Stomach (tissue), 9 donors: ENCODE results near the gene UGT1A10. TPM values are rescaled to one million over a fixed set of nuclear protein-coding genes. Genes with fewer than 3 reads are reported as not detected.
"Not testable (repeated sequence)": the region's sequence is repeated elsewhere in the genome, so short reads cannot be mapped to it uniquely, and the experiment has no call there.

Experiments used
- DNase-seq, 2 donors: peaks; one replicate each; pipeline versions ENCODE4 v3.0.0 to v3.0.0-alpha.2; 2013 to 2019
- H3K27ac ChIP-seq, 5 donors: fragments of 200-600 bp in 4 of 5; sonication (generic) in 4 of 5; one replicate each; pipeline ENCODE4 v1.5.1; 2013 to 2019; ENCODE audit warnings: mild to moderate bottlenecking in 1 of 5, moderate library complexity in 1 of 5
- H3K27me3 ChIP-seq, 3 donors: fragments of 200-600 bp; sonication (generic); one replicate each; pipeline ENCODE4 v1.5.1; 2017 to 2019; ENCODE audit warnings: mixed run types in 1 of 3
- H3K36me3 ChIP-seq, 4 donors: fragments of 200-600 bp; sonication (generic); 1 replicate in 3 of 4; 2 replicates in 1 of 4; pipeline ENCODE4 v1.5.1; 2016 to 2019
- H3K4me1 ChIP-seq, 4 donors: fragments of 200-600 bp; sonication (generic); one replicate each; pipeline ENCODE4 v1.5.1; 2016 to 2019
- H3K4me3 ChIP-seq, 4 donors: fragments of 200-600 bp; sonication (generic) in 3 of 4; one replicate each; pipeline ENCODE4 v1.5.1; 2016 to 2019; ENCODE audit warnings: mild to moderate bottlenecking in 1 of 4
- H3K9me3 ChIP-seq, 4 donors: fragments of 200-600 bp; sonication (generic); one replicate each; pipeline ENCODE4 v1.5.1; 2016 to 2019
- EP300 ChIP-seq: sonication (generic); formaldehyde crosslinking; IDR thresholded peaks from one replicate; pipeline ENCODE4 v1.6.1; 2017; ENCODE audit warnings: antibody characterized with exemption
- POLR2A ChIP-seq, 4 donors: fragments of 450-650 bp; IDR thresholded peaks; one replicate each; pipeline ENCODE4 v1.6.1; 2016; ENCODE audit warnings: antibody characterized with exemption in 4 of 4, control low read depth in 2 of 4, mild to moderate bottlenecking in 1 of 4, moderate library complexity in 1 of 4
- POLR2AphosphoS5 ChIP-seq, 3 donors: sonication (generic); formaldehyde crosslinking; IDR thresholded peaks; one replicate each; pipeline ENCODE4 v1.6.1; 2016; ENCODE audit warnings: antibody characterized with exemption in 3 of 3
- WGBS, 5 donors: extraction: QIAGEN DNeasy Blood & Tissue Kit in 3 of 5; methylation state at CpG; one replicate each; pipeline versions ENCODE4 v1.1.5 to v1.1.7; 2013 to 2018; 5-methylcytosine and 5-hydroxymethylcytosine counted together
- intact Hi-C: fragments of 100-400 bp; cut with DNase I; formaldehyde crosslinking; loops from one replicate; pipeline ENCODE4 v1.15.1; 2023; ENCODE audit warnings: low total_unique reads
- polyA plus RNA-seq, 3 donors: library from polyadenylated mRNA; stranded (reverse); fragments of 200-250 nt; gene quantifications; one replicate each; pipeline ENCODE4 v1.2.3, GENCODE V29; 2013
- total RNA-seq, 5 donors: library from RNA; depleted of rRNA; stranded (reverse); fragments of >200 nt; gene quantifications; one replicate each; pipeline versions ENCODE4 v1.1.0 to v1.2.3, GENCODE V29; 2014 to 2016
- TF ChIP-seq, protein P1 (sequence below), 7 experiments: fragments of 450-650 bp in 4 of 7; fragments of 200-600 bp in 3 of 7; sonication (generic) in 3 of 7; IDR thresholded peaks; one replicate each; pipeline ENCODE4 v1.5.1; 2016 to 2019; ENCODE audit warnings: antibody characterized with exemption in 7 of 7, control low read depth in 2 of 7, mild to moderate bottlenecking in 1 of 7
- donor health status: healthy with polysubstance abuse.
- donor health status: Bipolar disorder and iron deficiency.
- donor health status: healthy.

The UGT1A10 gene
- total and polyA plus RNA-seq, 8 donors: 0.45 to 32.7 (median 2.2) TPM; not detected in 1

DNA sequence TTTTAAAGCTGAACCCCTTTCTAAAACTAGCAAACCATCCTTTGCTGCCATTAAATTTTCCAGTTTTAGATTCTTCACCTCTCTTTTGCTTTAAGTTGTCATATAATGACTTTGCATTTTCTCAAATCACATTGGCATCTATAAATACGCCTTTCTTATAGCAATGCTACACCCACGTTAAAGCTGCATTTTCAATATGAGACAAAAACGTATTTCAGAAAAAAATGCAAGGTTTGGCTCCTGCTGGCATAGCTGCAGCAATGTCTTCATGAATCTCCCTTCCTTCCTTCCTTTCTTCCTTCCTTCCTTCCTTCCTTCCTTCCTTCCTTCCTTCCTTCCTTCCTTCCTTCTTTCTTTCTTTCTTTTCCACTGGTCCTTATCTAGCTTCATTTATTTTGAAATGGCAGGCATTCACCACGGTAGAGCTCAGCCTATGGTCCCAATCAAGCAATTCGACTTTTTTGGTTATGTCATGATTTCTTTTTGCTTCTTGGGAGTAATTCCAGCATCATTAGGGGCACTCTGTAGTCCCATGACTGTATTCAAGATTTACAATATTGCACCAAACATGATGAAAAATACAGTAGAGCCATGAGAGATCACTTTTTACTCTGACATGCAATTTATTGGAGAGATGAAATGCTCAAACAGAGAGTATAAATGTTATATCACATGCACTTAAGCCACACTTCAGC is 8.8 kb upstream of the UGT1A10 start:
- DNase-seq: no peak
- Histone ChIP-seq H3K27ac (no peak overlapping the region), H3K4me1 (no peaks in the 10 kb centered on the region), H3K9me3 (peaks cover 0 to 15% (median 3%) of the 10 kb centered on the region in 4 donors), H3K4me3 (no peak overlapping the region), H3K27me3 (no peaks in the 10 kb centered on the region), H3K36me3 (no peaks in the 10 kb centered on the region)
- 62 to 68% (median 66%) methylated on average over 5 of the region's 5 CpGs for WGBS, 5 donors
- TF ChIP-seq POLR2AphosphoS5 (IDR thresholded peaks at IDR 0.05): no peak
- TF ChIP-seq, protein P1, sequence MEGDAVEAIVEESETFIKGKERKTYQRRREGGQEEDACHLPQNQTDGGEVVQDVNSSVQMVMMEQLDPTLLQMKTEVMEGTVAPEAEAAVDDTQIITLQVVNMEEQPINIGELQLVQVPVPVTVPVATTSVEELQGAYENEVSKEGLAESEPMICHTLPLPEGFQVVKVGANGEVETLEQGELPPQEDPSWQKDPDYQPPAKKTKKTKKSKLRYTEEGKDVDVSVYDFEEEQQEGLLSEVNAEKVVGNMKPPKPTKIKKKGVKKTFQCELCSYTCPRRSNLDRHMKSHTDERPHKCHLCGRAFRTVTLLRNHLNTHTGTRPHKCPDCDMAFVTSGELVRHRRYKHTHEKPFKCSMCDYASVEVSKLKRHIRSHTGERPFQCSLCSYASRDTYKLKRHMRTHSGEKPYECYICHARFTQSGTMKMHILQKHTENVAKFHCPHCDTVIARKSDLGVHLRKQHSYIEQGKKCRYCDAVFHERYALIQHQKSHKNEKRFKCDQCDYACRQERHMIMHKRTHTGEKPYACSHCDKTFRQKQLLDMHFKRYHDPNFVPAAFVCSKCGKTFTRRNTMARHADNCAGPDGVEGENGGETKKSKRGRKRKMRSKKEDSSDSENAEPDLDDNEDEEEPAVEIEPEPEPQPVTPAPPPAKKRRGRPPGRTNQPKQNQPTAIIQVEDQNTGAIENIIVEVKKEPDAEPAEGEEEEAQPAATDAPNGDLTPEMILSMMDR (IDR thresholded peaks at IDR 0.05): no peak
- no peak for TF ChIP-seq POLR2A (IDR thresholded peaks at IDR 0.05)
- intact Hi-C loops: no loop called here

DNA sequence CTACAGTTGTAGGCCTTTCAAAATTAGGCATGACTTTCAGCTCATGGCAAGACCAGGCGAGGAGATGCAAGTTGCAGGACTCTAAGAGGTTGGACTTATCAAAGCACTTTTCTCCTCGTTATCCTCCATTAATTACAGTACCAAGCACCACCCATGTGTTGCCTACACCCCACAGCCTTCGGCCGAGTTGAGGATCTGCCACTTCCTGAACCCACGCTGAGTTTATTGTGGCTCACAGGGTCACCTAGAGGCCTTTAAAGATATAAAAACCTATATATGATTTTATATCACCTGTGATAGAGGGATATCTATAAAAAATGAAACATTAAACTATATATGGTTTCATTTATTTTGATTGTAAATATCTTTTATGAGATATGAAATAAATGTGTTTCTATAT is 2.6 kb downstream of the UGT1A10 start:
- H3K27me3 ChIP-seq: no peaks in the 10 kb centered on the region
- H3K36me3 ChIP-seq: no peaks in the 10 kb centered on the region
- no peak for TF ChIP-seq POLR2A (IDR thresholded peaks at IDR 0.05)
- TF ChIP-seq, protein P1 (IDR thresholded peaks at IDR 0.05): no peak
- H3K27ac ChIP-seq: no peak overlapping the region
- no peak for DNase-seq
- H3K9me3 ChIP-seq: peaks cover 0 to 11% (median 4%) of the 10 kb centered on the region in 4 donors
- H3K4me1 ChIP-seq: no peaks in the 10 kb centered on the region
- H3K4me3 ChIP-seq: no peak overlapping the region
- intact Hi-C loops: no loop called here
- WGBS, 5 donors: 40 to 54% (median 49%) methylated on average over 5 of the region's 5 CpGs

DNA sequence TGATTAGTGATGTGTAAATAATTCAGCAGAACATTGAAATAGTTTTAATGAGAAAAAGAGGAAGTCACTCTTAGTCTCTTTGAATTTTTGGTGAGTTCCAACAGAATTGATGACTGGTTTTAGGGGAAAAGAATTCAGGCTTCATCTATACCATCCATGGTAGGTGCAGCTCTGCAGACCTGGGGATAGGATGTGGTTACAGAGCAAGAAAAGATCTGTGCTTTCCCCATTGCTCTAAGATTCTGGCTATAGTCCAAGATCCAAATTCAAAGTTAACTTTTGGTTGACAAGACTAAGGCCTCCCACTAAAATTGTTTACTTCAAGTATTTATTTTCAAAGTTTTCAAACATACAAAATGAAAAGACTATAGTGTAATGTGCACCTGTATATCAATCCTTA is 3.6 kb downstream of the UGT1A10 start:
- Histone ChIP-seq H3K27me3 (no peaks in the 10 kb centered on the region), H3K27ac (no peak overlapping the region), H3K4me3 (no peak overlapping the region), H3K36me3 (no peaks in the 10 kb centered on the region), H3K4me1 (no peaks in the 10 kb centered on the region), H3K9me3 (peaks cover 0 to 11% (median 4%) of the 10 kb centered on the region in 4 donors)
- DNase-seq: no peak
- TF ChIP-seq, protein P1 (IDR thresholded peaks at IDR 0.05): no peak
- intact Hi-C loops: no loop called here

DNA sequence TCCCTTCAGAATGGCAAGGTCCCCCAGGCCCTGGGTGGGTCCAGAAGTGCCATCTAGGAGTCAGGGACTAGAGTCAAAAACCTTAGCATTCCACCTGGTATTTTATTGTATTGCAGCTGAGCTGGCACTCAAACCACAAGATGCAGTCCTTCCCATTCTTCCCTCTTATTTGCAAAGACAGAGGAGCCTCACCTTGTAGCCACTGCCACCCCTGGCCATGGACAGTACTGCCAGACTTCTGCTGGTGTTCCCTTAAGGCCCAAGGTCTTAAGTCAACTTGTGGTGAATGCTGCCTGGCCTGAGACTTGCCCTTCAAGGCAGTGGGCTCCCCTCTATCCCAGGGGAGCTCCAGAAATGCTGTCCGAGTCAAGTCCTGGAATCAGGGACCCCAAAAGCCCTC is 6.9 kb downstream of the UGT1A10 start:
- 79 to 100% (median 96%) methylated on average over 1 of the region's 1 CpG for WGBS, 5 donors

DNA sequence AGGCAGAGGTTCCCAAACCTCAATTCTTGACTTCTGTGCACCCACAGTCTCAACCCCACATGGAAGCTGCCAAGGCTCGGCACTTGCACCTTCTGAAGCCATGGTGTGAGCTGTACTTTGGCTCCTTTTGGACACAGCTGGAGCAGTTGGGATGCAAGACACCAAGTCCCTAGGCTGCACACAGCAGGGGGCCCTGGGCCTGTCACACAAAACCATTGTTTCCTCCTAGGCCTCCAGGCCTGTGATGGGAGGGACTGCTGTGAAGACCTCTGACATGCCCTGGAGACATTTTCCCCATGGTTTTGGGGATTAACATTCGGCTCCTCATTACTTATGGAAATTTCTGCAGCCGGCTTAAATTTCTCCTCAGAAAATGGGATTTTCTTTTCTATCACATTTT is 9.8 kb downstream of the UGT1A10 start:
- H3K9me3 ChIP-seq: peaks cover 3 to 31% (median 15%) of the 10 kb centered on the region in 4 donors
- WGBS, 5 donors: 87 to 94% (median 93%) methylated on average over 3 of the region's 3 CpGs
- H3K4me3 ChIP-seq, intact Hi-C loops, H3K4me1 ChIP-seq, H3K27ac ChIP-seq, DNase-seq, H3K27me3 ChIP-seq, H3K36me3 ChIP-seq: not testable (repeated sequence)

More for the DNA sequence above, 6.9 kb downstream of the UGT1A10 start:
- H3K36me3 ChIP-seq: no peaks in the 10 kb centered on the region
- H3K9me3 ChIP-seq: peaks cover 3 to 31% (median 15%) of the 10 kb centered on the region in 4 donors
- no peaks in the 10 kb centered on the region for H3K4me1 ChIP-seq
- TF ChIP-seq, protein P1 (IDR thresholded peaks at IDR 0.05): peak in 1 of 7 experiments; percentile 8
- TF ChIP-seq POLR2AphosphoS5 (IDR thresholded peaks at IDR 0.05) (no peak), EP300 (no peak)
- intact Hi-C loops: no loop called here
- peak in 1 of 2 donors; percentile 3 for DNase-seq
- no peak overlapping the region for H3K27ac ChIP-seq
- H3K27me3 ChIP-seq: no peaks in the 10 kb centered on the region
- no peak overlapping the region for H3K4me3 ChIP-seq
